BLaER1 treated with 17β-estradiol and CSF1 and Interleukin-3, amounts not matched to agents 10 nM and 100 nM (cell line): ENCODE data around the gene IL1F10.

Experiments
- H3K27ac ChIP-seq, 11 experiments: shearing (Covaris generic); formaldehyde crosslinking; 2 replicates each; pipeline ENCODE4 v1.8.1; 2022
- H3K27me3 ChIP-seq, 11 experiments: shearing (Covaris generic); formaldehyde crosslinking; 2 replicates each; pipeline ENCODE4 v1.8.1; 2022
- H3K36me3 ChIP-seq, 11 experiments: shearing (Covaris generic); formaldehyde crosslinking; 2 replicates each; pipeline ENCODE4 v1.8.1; 2022
- H3K4me1 ChIP-seq, 10 experiments: shearing (Covaris generic); formaldehyde crosslinking; 2 replicates each; pipeline ENCODE4 v1.8.1; 2022
- H3K4me2 ChIP-seq, 11 experiments: shearing (Covaris generic); formaldehyde crosslinking; 2 replicates each; pipeline ENCODE4 v1.8.1; 2022
- H3K4me3 ChIP-seq, 10 experiments: shearing (Covaris generic); formaldehyde crosslinking; 2 replicates each; pipeline ENCODE4 v1.8.1; 2022
- H3K9ac ChIP-seq, 11 experiments: shearing (Covaris generic); formaldehyde crosslinking; 2 replicates each; pipeline ENCODE4 v1.8.1; 2022
- H3K9me3 ChIP-seq, 11 experiments: shearing (Covaris generic); formaldehyde crosslinking; replicated peaks in 1 of 11; 2 replicates each; pipeline ENCODE4 v1.8.1; 2022
- H4K20me1 ChIP-seq, 11 experiments: shearing (Covaris generic); formaldehyde crosslinking; 2 replicates each; pipeline ENCODE4 v1.8.1; 2022
- Cebpa-rat ChIP-seq, 11 experiments: shearing (Covaris generic); IDR thresholded peaks; 2 replicates each; pipeline ENCODE4 v1.8.1; 2022

Gene IL1F10

GRCh38 chr2:113056521-113056920 lies 11.2 kb upstream of the IL1F10 start:
- H3K4me3 ChIP-seq, result no peak overlapping the region
- H3K9ac ChIP-seq, result no peak overlapping the region
- no peaks in the 10 kb centered on the region for H4K20me1 ChIP-seq
- H3K9me3 ChIP-seq, result peaks cover 30 to 44% (median 36%) of the 10 kb centered on the region in 11 experiments
- no peak overlapping the region for H3K4me2 ChIP-seq
- H3K36me3 ChIP-seq, result 0 out of 22 replicates have a peak, but pooled peaks cover 0 to 5% (median 0%) of the 10 kb centered on the region in 11 experiments
- H3K27ac ChIP-seq, result no peak overlapping the region
- H3K4me1 ChIP-seq, result peaks cover 0 to 4% (median 0%) of the 10 kb centered on the region in 10 experiments; a peak in 1 of 20 replicates
- H3K27me3 ChIP-seq, result no peaks in the 10 kb centered on the region
- no peak for TF ChIP-seq Cebpa-rat (IDR thresholded peaks at IDR 0.05)

GRCh38 chr2:113057117-113057516 lies 10.7 kb upstream of the IL1F10 start:
- Histone ChIP-seq H3K4me3 (no peak overlapping the region), H3K4me1 (peaks cover 0 to 4% (median 0%) of the 10 kb centered on the region in 10 experiments; a peak in 1 of 20 replicates), H4K20me1 (no peaks in the 10 kb centered on the region), H3K9me3 (peaks cover 30 to 42% (median 36%) of the 10 kb centered on the region in 11 experiments), H3K9ac (no peak overlapping the region), H3K36me3 (0 out of 22 replicates have a peak, but pooled peaks cover 0 to 5% (median 0%) of the 10 kb centered on the region in 11 experiments), H3K4me2 (no peak overlapping the region), H3K27ac (no peak overlapping the region), H3K27me3 (no peaks in the 10 kb centered on the region)
- TF ChIP-seq Cebpa-rat (IDR thresholded peaks at IDR 0.05), result no peak

GRCh38 chr2:113058411-113058994 lies 9.3 kb upstream of the IL1F10 start:
- Histone ChIP-seq H3K27me3 (no peaks in the 10 kb centered on the region), H3K36me3 (0 out of 22 replicates have a peak, but pooled peaks cover 0 to 5% (median 0%) of the 10 kb centered on the region in 11 experiments), H3K4me1 (peaks cover 0 to 4% (median 0%) of the 10 kb centered on the region in 10 experiments; a peak in 1 of 20 replicates), H4K20me1 (no peaks in the 10 kb centered on the region), H3K9me3 (peaks cover 29 to 33% (median 31%) of the 10 kb centered on the region in 11 experiments), H3K9ac (no peak overlapping the region), H3K4me2 (no peak overlapping the region), H3K4me3 (no peak overlapping the region), H3K27ac (no peak overlapping the region)
- no peak for TF ChIP-seq Cebpa-rat (IDR thresholded peaks at IDR 0.05)

- Histone ChIP-seq H3K9me3 (peaks cover 22 to 26% (median 23%) of the 10 kb centered on the region in 11 experiments), H3K4me2 (no peak within 1 kb of the TSS), H3K4me1 (peaks cover 0 to 4% (median 0%) of the 10 kb centered on the region in 10 experiments; a peak in 1 of 20 replicates), H3K9ac (no peak within 1 kb of the TSS), H3K4me3 (no peak within 1 kb of the TSS), H3K27ac (no peak within 1 kb of the TSS), H4K20me1 (no peaks in the 10 kb centered on the region), H3K36me3 (0 out of 22 replicates have a peak, but pooled peaks cover 0 to 5% (median 0%) of the 10 kb centered on the region in 11 experiments), H3K27me3 (no peaks in the 10 kb centered on the region)
- no peak for TF ChIP-seq Cebpa-rat (IDR thresholded peaks at IDR 0.05)
Observed at GRCh38 chr2:113058998-113059960, 8.5 kb upstream of the IL1F10 start, which contains the start of gene IL36RN. Gene IL36RN (plus strand): TSS chr2:113059198. CDS start chr2:113059439, 241 bp downstream.

GRCh38 chr2:113060396-113060795 lies 7.4 kb upstream of the IL1F10 start:
- H3K27ac ChIP-seq, result no peak overlapping the region
- no peak overlapping the region for H3K4me3 ChIP-seq
- no peaks in the 10 kb centered on the region for H3K27me3 ChIP-seq
- H3K36me3 ChIP-seq, result 0 out of 22 replicates have a peak, but pooled peaks cover 0 to under 1% (median 0%) of the 10 kb centered on the region in 11 experiments
- peaks cover 0 to 4% (median 0%) of the 10 kb centered on the region in 10 experiments; a peak in 1 of 20 replicates for H3K4me1 ChIP-seq
- peaks cover 14 to 22% (median 19%) of the 10 kb centered on the region in 11 experiments for H3K9me3 ChIP-seq
- H3K4me2 ChIP-seq, result no peak overlapping the region
- H3K9ac ChIP-seq, result no peak overlapping the region
- TF ChIP-seq Cebpa-rat (IDR thresholded peaks at IDR 0.05), result no peak
- H4K20me1 ChIP-seq, result no peaks in the 10 kb centered on the region

GRCh38 chr2:113060796-113061195 lies 7.0 kb upstream of the IL1F10 start:
- H3K27me3 ChIP-seq, result no peaks in the 10 kb centered on the region
- H4K20me1 ChIP-seq, result no peaks in the 10 kb centered on the region
- TF ChIP-seq Cebpa-rat (IDR thresholded peaks at IDR 0.05), result no peak
- no peak overlapping the region for H3K4me3 ChIP-seq
- no peaks in the 10 kb centered on the region for H3K36me3 ChIP-seq
- H3K9me3 ChIP-seq, result peaks cover 10 to 22% (median 16%) of the 10 kb centered on the region in 11 experiments
- H3K4me2 ChIP-seq, result no peak overlapping the region
- peaks cover 0 to 4% (median 0%) of the 10 kb centered on the region in 10 experiments; a peak in 1 of 20 replicates for H3K4me1 ChIP-seq
- no peak overlapping the region for H3K27ac ChIP-seq
- no peak overlapping the region for H3K9ac ChIP-seq

- Histone ChIP-seq H3K9ac (no peak overlapping the region), H3K27ac (no peak overlapping the region), H3K4me2 (no peak overlapping the region), H3K36me3 (no peaks in the 10 kb centered on the region), H4K20me1 (no peaks in the 10 kb centered on the region), H3K27me3 (no peaks in the 10 kb centered on the region), H3K9me3 (peaks cover 6 to 22% (median 12%) of the 10 kb centered on the region in 11 experiments), H3K4me1 (peaks cover 0 to 4% (median 0%) of the 10 kb centered on the region in 10 experiments; a peak in 1 of 20 replicates), H3K4me3 (no peak overlapping the region)
- TF ChIP-seq Cebpa-rat (IDR thresholded peaks at IDR 0.05), result no peak
Observed at GRCh38 chr2:113061241-113061640, 6.5 kb upstream of the IL1F10 start.

GRCh38 chr2:113061896-113062770 lies 5.6 kb upstream of the IL1F10 start:
- Histone ChIP-seq H3K9me3 (peaks cover 0 to 18% (median 8%) of the 10 kb centered on the region in 11 experiments; a peak in 16 of 22 replicates), H3K4me1 (peaks cover 0 to 4% (median 0%) of the 10 kb centered on the region in 10 experiments; a peak in 1 of 20 replicates), H3K36me3 (no peaks in the 10 kb centered on the region), H3K27me3 (no peaks in the 10 kb centered on the region), H3K4me2 (no peak overlapping the region), H3K27ac (no peak overlapping the region), H3K4me3 (no peak overlapping the region), H4K20me1 (no peaks in the 10 kb centered on the region), H3K9ac (no peak overlapping the region)
- no peak for TF ChIP-seq Cebpa-rat (IDR thresholded peaks at IDR 0.05)
